NAMALWA (cell line): ENCODE results near the gene ITIH6.

Source experiments
- DNase-seq: peaks from one replicate; pipeline ENCODE4 v3.0.0-alpha.2; 2015; ENCODE audit warnings: low spot score

Gene ITIH6

GRCh38 chrX:54710920-54711319 lies 87.1 kb downstream of the ITIH6 start:
- DNase-seq, result no peak

- no peak for DNase-seq
These were observed 89.7 kb downstream of the ITIH6 start for GRCh38 chrX:54708404-54708803.
